SHP77 treated with DMSO at 0.1 percent for 48 hours (cell line): ENCODE results near the gene TALDO1.
A peak's percentile ranks its signal among the peaks of the same experiment; 100 is the strongest.

Experiments used
- DNase-seq: peaks from one replicate; lab custom pipeline; 2025; lab: John Stamatoyannopoulos, UW

TALDO1 gene

DNA sequence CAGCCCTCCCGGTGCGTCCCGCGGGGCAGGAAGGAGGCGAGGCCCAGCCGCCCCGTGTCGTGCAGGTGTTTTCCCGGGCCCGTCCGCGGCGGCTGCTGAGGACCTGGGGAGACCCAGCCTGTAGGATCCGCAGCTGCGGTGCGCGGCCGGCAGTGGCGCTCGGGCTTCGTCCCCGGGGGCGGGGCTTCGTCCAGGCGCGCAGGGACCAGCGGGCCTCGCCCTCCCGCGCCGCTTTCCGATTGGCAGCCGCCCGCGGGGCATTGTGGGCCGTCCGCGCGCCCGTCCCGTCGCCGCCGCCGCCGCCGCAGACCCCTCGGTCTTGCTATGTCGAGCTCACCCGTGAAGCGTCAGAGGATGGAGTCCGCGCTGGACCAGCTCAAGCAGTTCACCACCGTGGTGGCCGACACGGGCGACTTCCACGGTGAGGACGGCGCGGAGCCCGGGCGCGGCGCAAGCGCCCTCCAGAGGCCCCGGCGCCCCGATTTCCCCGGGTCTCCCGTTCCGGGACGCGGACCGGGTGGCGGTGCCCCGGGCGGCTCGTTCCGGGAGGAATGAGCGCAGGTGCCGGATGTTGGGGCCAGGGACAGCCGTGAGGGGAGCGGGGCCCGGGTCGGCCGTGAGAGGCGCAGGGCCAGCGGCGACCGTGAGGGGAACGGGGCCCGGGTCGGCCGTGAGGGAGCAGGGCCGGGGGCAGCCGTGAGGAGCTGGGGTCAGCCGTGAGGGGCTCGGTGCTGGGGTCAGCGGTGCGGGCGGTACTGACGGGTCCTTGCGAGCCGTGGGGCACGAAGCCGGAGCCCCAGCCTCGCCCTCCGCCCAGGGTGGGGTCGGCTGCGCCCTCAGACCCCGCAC lies at the start of gene TALDO1:
TSS of gene TALDO1 (plus strand) at position 307 of the 849 bp plus-strand sequence. CDS start at position 325, 18 bp downstream.
- peak; percentile 15 for DNase-seq

- DNase-seq, result no peak
Observed at GRCh38 chr11:697811-698311, 49.4 kb upstream of the TALDO1 start.

DNA sequence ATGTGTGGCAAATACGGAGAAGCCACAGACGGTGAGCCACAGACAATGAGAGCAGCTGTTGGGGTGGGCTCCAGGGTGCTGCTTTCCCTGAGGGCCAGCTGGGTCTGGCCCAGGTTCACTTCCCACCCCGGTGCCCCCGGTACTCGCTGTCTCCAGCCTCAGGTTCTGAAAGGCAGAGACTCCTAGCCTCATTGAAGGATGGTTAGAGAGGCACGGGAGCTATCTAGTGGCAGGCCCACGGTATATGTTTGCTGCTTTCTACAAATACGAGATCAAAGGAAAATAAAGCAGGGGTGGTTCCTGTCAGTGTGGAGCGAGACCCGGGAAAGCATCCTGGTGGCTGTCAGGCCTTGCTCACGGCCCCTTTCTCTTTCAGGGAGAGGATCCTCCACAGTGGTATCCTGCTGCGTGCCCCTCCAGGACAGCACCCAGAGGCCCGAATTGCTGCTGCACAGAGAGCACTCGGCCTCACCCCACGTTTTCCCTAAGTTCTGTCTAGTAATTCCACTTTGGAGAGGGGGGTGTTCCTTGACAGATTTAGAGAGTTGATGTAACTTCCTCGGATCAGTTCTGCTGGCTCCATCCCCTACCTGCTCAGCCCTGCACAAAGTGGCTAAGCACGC lies 48.7 kb upstream of the TALDO1 start:
- no peak for DNase-seq

DNA sequence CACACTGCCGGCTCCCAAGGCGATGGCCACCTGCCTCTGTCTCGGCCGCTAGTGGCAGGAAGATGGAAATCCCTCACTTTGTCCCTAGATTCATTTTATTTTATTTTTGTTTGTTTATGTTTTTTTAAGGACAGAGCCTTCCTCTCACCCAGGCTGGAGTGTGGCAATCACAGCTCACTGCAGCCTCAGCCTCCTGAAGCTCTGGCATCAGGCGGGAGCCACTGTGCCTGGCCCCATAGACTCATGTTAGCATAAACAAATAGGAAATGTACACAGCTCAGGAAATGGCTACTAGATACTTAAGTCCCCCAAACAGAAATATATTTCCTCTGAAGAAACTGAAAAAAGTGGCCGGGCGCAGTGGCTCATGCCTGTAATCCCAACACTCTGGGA lies 48.2 kb upstream of the TALDO1 start:
- DNase-seq, result no peak

DNA sequence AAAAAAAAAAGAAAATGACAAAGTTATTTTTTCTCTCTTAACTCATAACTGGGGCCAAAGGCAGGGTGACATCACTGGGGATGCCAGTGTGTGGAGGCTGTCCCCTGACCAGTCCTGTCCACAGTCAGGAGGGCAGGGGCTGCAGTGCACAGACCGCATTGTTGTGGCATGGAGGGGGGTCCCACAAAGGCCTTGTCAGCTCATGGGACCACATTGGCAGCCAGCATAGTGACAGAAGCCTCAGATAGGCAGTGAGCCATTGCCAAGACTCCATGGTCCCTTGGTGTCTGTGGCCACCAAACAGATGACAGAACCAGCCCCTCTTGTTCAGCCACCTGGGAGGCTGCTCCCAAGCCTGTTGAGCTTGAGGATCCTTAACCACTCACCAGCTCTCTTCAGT lies 47.5 kb upstream of the TALDO1 start:
- no peak for DNase-seq

GRCh38 chr11:701741-702461 lies 45.4 kb upstream of the TALDO1 start:
- DNase-seq, result no peak

GRCh38 chr11:702462-703461 lies 44.5 kb upstream of the TALDO1 start:
- no peak for DNase-seq

- no peak for DNase-seq
Observed at GRCh38 chr11:703506-703905, 43.8 kb upstream of the TALDO1 start.

GRCh38 chr11:704228-704674 lies 43.0 kb upstream of the TALDO1 start:
- DNase-seq, result no peak

DNA sequence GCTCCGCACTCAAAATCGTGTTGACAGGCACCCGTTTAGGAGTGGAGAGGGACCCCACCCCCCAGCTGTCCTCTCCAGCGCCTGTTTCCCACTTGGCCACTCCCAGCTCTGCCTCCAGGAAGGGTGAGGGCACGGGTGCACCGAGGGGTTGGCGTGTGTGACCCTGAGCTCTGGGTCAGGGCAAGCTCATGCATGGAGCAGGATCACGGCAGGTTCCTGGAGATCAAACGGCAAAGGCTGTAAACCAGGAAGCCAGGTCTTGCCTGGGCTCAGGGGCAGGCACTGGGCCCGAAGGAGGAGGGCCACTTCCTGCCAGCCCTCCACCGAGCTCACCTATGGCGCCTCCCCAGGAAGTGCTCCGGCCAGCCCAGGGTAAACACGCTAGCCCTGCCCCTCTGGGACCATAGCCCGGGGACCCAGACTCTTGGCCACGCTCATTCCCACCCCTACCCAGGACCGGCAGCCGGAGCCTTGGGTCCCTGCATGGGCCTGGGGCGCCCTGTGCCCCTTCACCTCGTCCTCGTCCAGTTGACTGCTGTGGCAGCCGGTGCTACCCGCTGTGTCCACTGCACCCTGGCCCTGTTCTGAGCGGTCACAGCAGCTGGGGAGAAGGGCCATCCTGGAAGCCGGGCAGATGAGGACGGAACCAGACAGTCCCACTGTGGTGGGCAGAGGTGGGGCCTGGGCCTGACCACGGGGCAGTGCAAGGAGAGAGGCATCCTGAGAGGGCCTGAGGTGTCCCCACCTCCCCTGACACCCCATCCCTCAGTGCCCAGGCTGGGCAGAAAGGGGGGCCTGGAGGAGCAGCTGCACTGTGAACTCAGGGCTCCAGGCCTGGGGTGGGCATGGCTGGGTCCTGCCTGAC lies 42.3 kb upstream of the TALDO1 start:
- DNase-seq, result no peak

GRCh38 chr11:705646-706438 lies 41.4 kb upstream of the TALDO1 start, which contains the start of gene EPS8L2:
EPS8L2 (plus strand) TSS chr11:706231; CDS start chr11:709408, 3,177 bp downstream.
- no peak for DNase-seq

GRCh38 chr11:706439-706956 lies 40.8 kb upstream of the TALDO1 start:
- DNase-seq, result no peak

DNA sequence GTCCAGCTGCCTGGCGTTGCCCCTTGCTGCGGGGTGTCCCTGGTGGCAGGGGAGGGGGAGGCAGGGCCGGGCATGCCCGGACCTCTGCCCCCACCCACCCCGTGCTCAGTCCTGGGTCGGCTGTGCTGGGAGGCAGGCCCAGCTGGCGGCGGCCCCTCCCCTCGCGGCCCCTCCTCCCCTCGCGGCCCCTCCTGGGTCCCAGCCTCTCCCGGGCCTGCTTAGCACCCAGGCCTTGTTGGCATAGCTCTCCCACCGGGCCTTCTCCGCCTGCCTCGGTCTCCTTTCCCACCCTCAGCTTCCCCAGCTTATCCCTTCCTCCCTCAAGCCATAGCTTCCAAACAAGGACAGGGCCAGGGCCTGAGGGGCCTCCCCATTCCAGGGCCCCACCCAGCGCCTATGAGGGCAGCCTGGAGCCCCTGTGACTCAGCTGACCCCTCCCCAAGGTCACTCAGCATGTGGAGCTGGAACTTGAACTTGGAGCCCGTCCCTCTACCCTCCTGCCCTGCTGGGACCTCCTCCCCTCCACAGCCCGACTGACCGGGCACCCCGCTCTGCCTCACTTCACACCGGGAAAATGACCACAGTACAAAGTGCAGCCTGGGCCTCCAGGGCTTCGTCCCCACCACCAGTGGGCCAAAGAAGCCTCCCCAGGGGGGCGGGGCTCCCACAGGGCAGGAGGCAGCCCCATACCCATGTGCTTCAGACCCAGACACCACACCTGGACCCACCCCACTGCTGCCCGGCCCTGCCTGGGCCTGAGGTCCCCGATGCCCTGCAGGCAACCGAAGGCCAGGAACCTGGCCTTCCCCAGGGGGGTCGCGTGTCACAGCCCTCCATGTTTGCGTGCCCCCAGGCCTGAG lies 40.1 kb upstream of the TALDO1 start:
- DNase-seq, result no peak

DNA sequence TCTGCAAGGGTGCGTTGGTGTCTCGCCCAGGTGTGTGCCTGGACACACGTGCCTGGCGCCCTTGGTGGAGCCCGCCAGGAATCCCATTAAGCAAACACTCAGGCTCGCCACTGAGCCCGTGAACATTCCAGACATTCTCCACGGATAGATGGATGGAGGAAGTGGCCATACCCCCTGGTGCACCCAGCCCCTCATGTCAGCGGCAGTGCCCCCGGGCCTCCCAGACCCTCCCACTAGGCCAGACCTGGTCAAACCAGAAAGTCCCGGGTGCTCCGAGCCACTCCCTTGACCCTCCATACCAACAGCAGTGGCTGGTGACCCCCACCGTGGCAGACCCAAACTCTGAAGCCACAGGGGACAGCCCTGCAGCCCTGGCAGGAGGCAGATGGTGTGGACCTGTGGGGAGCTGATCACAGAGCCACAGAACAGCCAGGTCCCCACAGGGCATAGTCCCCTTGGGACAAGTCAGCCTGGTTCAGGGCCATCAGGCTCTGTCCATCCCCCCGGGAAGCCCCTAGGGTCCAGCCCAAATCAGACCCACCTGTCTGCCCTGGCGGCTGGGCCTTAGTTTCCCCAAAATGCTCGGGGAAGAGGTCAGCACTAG lies 39.3 kb upstream of the TALDO1 start:
- DNase-seq, result no peak

- no peak for DNase-seq
Observed at GRCh38 chr11:708511-708910, 38.8 kb upstream of the TALDO1 start.

- no peak for DNase-seq
Observed at GRCh38 chr11:709109-709997, 37.9 kb upstream of the TALDO1 start.

DNA sequence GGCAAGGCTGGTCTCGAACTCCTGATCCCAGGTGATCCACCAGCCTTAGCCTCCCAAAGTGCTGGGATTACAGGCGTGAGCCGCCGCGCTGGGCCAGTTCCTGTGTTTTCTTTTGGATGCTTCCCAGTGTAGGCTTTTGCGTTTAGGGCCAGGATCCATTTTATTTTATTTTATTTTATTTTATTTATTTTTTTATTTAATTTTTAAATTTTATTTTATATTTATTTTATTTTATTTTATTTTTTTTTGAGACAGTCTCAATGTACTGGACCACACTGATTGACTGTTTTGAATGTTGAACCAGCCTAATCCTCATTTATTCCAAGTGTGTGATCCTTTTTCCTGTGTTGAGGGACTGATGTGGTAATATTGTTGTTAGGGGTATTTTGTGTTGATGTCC lies 32.8 kb upstream of the TALDO1 start:
- DNase-seq, result no peak
